ENCODE results near the gene PRR20A. TPM values are rescaled to one million over a fixed set of nuclear protein-coding genes. Genes with fewer than 3 reads are reported as not detected.

The PRR20A gene
- total RNA-seq, 2 donors from 2014 or later, result not detected

DNA sequence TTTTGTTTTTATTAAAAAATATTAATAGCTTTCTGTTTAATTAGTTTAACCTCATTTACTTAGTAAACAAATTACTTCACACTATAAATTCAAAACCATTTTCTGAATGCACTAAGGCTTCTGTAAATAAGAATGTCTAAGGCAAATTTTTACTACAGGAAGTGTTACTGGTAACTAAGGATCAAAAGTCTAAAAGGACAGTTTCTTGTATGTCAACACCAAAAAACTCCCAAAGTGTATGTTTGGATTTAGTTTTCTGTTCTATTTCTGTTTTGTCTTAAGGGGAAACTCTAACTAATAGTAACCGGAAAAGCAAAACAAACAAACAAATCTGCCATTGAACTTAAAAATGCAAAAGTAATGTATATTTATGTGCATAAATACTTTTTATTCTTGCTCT is 50.9 kb downstream of the PRR20A start:
- no peak for DNase-seq (ENCODE audit: low spot score)

More for the DNA sequence above, 50.9 kb downstream of the PRR20A start:
- intact Hi-C loops (cut with DNase I), result no loop called here
- TF ChIP-seq, protein P1, sequence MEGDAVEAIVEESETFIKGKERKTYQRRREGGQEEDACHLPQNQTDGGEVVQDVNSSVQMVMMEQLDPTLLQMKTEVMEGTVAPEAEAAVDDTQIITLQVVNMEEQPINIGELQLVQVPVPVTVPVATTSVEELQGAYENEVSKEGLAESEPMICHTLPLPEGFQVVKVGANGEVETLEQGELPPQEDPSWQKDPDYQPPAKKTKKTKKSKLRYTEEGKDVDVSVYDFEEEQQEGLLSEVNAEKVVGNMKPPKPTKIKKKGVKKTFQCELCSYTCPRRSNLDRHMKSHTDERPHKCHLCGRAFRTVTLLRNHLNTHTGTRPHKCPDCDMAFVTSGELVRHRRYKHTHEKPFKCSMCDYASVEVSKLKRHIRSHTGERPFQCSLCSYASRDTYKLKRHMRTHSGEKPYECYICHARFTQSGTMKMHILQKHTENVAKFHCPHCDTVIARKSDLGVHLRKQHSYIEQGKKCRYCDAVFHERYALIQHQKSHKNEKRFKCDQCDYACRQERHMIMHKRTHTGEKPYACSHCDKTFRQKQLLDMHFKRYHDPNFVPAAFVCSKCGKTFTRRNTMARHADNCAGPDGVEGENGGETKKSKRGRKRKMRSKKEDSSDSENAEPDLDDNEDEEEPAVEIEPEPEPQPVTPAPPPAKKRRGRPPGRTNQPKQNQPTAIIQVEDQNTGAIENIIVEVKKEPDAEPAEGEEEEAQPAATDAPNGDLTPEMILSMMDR (IDR thresholded peaks at IDR 0.05), result no peak
- no peak for TF ChIP-seq POLR2AphosphoS5 (IDR thresholded peaks at IDR 0.05)
- no peak for TF ChIP-seq POLR2A (IDR thresholded peaks at IDR 0.05)
- no peaks in the 10 kb centered on the region for H3K27me3 ChIP-seq (replicated peaks; ENCODE audit: insufficient read depth)
- no peaks in the 10 kb centered on the region for H3K36me3 ChIP-seq
- H3K4me3 ChIP-seq, result no peak overlapping the region
- no peak overlapping the region for H3K27ac ChIP-seq
- H3K9me3 ChIP-seq, result no peaks in the 10 kb centered on the region
- H3K4me1 ChIP-seq (replicated peaks), result no peaks in the 10 kb centered on the region
- WGBS, result 45% methylated on average over 1 of the region's 1 CpG

Small RNA genes lying within 50 kb of the gene (small RNA-seq; reads per million reads assigned to genes)
- gene PRR20FP, result 0 reads per million in 2 donors

Other genes starting within 250 kb of the PRR20A start
- gene PRR20B, start 6.6 kb downstream of the PRR20A start, total RNA-seq, result not detected
- not detected for gene PRR20C, start 13.1 kb downstream of the PRR20A start, total RNA-seq
- gene PRR20D, start 19.7 kb downstream of the PRR20A start, total RNA-seq, result not detected
- gene PRR20E, start 26.3 kb downstream of the PRR20A start, total RNA-seq, result not detected